Measurements from ENCODE around the gene ATOH8. TPM values are rescaled to one million over a fixed set of nuclear protein-coding genes. Genes with fewer than 3 reads are reported as not detected.

Gene ATOH8
- total and polyA plus RNA-seq, 9 donors: 9.4 to 37.7 (median 29.6) TPM

DNA sequence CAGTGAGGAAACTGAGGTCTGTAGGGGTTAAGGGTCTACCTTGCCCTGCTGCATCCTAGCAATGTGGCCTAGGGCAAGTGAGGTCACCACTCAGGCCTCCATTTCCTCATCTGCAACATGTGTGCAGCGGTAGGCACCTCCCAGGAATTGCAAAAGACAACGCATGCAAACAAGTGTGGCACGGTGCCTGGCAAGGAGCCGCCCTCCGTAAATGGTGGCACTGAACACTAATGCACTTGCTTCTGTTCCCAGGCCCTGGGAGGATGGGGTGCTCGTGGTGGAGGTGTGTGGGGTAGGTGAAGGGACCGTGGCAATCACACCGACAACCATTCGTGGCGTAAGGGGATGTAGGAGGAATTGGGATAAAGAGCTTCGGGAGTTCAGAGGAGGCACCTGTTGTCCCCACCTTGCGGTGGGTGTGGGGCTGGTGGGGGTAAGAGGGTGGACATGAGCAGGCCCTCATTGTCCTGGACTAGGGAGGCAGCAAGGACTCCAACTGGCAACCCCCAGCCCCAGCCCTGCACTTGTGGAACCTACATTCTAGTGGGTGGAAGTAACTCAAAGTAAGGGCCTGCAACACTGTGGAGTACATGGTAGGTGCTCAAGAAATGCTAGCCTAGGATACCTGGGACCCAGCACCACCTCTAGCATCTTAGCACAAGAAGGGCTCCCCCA lies 26.0 kb downstream of the ATOH8 start:
- TF ChIP-seq, protein P1, sequence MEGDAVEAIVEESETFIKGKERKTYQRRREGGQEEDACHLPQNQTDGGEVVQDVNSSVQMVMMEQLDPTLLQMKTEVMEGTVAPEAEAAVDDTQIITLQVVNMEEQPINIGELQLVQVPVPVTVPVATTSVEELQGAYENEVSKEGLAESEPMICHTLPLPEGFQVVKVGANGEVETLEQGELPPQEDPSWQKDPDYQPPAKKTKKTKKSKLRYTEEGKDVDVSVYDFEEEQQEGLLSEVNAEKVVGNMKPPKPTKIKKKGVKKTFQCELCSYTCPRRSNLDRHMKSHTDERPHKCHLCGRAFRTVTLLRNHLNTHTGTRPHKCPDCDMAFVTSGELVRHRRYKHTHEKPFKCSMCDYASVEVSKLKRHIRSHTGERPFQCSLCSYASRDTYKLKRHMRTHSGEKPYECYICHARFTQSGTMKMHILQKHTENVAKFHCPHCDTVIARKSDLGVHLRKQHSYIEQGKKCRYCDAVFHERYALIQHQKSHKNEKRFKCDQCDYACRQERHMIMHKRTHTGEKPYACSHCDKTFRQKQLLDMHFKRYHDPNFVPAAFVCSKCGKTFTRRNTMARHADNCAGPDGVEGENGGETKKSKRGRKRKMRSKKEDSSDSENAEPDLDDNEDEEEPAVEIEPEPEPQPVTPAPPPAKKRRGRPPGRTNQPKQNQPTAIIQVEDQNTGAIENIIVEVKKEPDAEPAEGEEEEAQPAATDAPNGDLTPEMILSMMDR (IDR thresholded peaks at IDR 0.05): no peak
- no peak for TF ChIP-seq POLR2A (IDR thresholded peaks at IDR 0.05)
- no peak for TF ChIP-seq EP300 (IDR thresholded peaks at IDR 0.05)
- WGBS, 3 donors: 88 to 95% (median 92%) methylated on average over 12 of the region's 12 CpGs
- H3K36me3 ChIP-seq: no peaks in the 10 kb centered on the region
- no peaks in the 10 kb centered on the region for H3K9me3 ChIP-seq
- no peak for DNase-seq
- H3K4me1 ChIP-seq (ENCODE audit: insufficient read depth): peaks cover 28% of the 10 kb centered on the region
- no peak overlapping the region for H3K4me3 ChIP-seq
- no peaks in the 10 kb centered on the region for H3K27me3 ChIP-seq
- intact Hi-C loops (cut with DNase I): no loop called here
- H3K27ac ChIP-seq: no peak overlapping the region

DNA sequence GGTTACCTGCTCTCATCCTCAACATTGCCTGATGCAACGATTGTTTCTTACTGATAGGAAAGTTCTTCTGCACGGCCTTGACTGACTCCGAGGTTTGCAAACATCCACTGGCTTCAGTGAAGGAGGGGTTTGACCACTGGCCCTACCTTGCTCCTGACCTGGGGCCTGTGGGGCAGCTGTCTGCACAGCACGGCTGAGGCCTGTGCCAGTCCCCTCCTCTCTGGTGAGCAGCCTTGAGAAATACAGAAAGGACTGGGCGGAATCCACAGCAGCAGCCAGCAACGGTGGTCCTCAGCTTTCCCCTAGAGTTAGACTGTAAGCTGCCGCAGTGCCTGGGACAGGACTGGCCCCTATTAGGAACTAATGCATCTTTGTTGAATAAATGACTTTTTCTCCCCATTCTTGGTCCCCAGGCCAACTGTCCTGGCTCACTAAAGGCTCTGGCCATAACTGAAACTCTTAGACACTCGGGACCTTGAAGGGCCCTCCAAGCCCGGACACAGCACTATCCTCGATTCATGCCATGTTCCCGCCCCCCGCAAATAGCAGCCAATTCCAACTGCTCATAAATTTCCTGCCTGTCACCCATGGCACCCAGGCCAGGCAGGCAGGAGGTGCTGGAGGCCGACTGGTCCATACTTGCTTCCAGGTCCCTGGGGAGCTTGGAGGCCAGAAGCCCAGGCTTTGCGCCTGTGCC lies 26.7 kb downstream of the ATOH8 start:
- H3K4me1 ChIP-seq (ENCODE audit: insufficient read depth): peaks cover 30% of the 10 kb centered on the region
- H3K9me3 ChIP-seq: no peaks in the 10 kb centered on the region
- no peaks in the 10 kb centered on the region for H3K36me3 ChIP-seq
- H3K27ac ChIP-seq: no peak overlapping the region
- TF ChIP-seq, protein P1 (IDR thresholded peaks at IDR 0.05): no peak
- TF ChIP-seq EP300 (IDR thresholded peaks at IDR 0.05) (no peak), POLR2A (IDR thresholded peaks at IDR 0.05) (no peak)
- no peaks in the 10 kb centered on the region for H3K27me3 ChIP-seq
- 73 to 80% (median 80%) methylated on average over 14 of the region's 14 CpGs for WGBS, 3 donors
- no peak overlapping the region for H3K4me3 ChIP-seq
- intact Hi-C loops (cut with DNase I): no loop called here
- DNase-seq: peak in 1 of 5 donors; percentile 20

- Histone ChIP-seq H3K27ac (no peak overlapping the region), H3K9me3 (no peaks in the 10 kb centered on the region), H3K4me1 (ENCODE audit: insufficient read depth) (peaks cover 32% of the 10 kb centered on the region), H3K4me3 (no peak overlapping the region), H3K27me3 (no peaks in the 10 kb centered on the region), H3K36me3 (no peaks in the 10 kb centered on the region)
- intact Hi-C loops (cut with DNase I): no loop called here
- WGBS, 3 donors: 77 to 90% (median 90%) methylated on average over 5 of the region's 5 CpGs
- no peak for DNase-seq
- TF ChIP-seq EP300 (IDR thresholded peaks at IDR 0.05): no peak
- no peak for TF ChIP-seq POLR2A (IDR thresholded peaks at IDR 0.05)
These were observed 27.2 kb downstream of the ATOH8 start for GRCh38 chr2:85781013-85781332.

GRCh38 chr2:85783796-85784195 lies 30.0 kb downstream of the ATOH8 start:
- H3K36me3 ChIP-seq: no peaks in the 10 kb centered on the region
- intact Hi-C loops (cut with DNase I): no loop called here
- H3K4me1 ChIP-seq (ENCODE audit: insufficient read depth): peaks cover 15% of the 10 kb centered on the region
- H3K27me3 ChIP-seq: no peaks in the 10 kb centered on the region
- H3K27ac ChIP-seq: no peak overlapping the region
- 95 to 98% (median 96%) methylated on average over 7 of the region's 7 CpGs for WGBS, 3 donors
- no peak overlapping the region for H3K4me3 ChIP-seq
- H3K9me3 ChIP-seq: no peaks in the 10 kb centered on the region
- peak in 1 of 5 donors; percentile 13 for DNase-seq
- no peak for TF ChIP-seq EP300 (IDR thresholded peaks at IDR 0.05)
- TF ChIP-seq, protein P1 (IDR thresholded peaks at IDR 0.05): no peak
- TF ChIP-seq POLR2A (IDR thresholded peaks at IDR 0.05): no peak

DNA sequence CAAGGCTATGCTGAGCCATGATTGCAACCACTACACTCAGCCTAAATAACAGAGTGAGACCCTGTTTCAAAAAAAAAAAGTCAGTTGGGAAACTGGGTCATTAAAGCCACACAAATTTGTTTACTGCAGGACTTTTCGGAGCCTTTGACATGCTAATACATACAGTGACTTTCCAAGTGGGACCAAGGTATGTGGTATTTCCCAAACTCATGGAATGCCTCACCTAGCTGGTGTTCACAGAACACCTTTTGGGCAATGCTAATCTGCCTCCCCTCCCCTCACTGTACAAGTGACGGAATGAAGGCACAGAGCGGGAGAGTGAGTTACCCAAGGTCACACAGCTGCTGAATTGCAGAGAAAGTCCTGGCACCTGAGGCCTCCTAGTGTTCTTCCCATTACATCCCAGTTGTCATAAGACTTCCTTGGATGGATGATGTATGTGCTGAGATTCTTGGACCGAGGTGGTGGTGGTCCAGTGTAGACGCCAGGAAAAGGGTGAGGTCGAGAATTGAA lies 30.7 kb downstream of the ATOH8 start:
- WGBS, 3 donors: 93 to 95% (median 94%) methylated on average over 6 of the region's 6 CpGs
- TF ChIP-seq POLR2A (IDR thresholded peaks at IDR 0.05) (no peak), EP300 (IDR thresholded peaks at IDR 0.05) (no peak)
- TF ChIP-seq, protein P1 (IDR thresholded peaks at IDR 0.05): no peak
- Histone ChIP-seq H3K4me3 (no peak overlapping the region), H3K9me3 (no peaks in the 10 kb centered on the region), H3K4me1 (ENCODE audit: insufficient read depth) (peaks cover 8% of the 10 kb centered on the region), H3K36me3 (no peaks in the 10 kb centered on the region), H3K27me3 (no peaks in the 10 kb centered on the region), H3K27ac (no peak overlapping the region)
- intact Hi-C loops (cut with DNase I): no loop called here
- no peak for DNase-seq
